Endothelial cell of umbilical vein (primary cell): ENCODE measurements around the gene NUDT3. TPM values are rescaled to one million over a fixed set of nuclear protein-coding genes. Genes with fewer than 3 reads are reported as not detected.
A peak's percentile ranks its signal among the peaks of the same experiment; 100 is the strongest.

ENCODE experiments used
- BruUV-seq: library from RNA; stranded (reverse); fragments of 400-500 nt; replicated peaks from 2 replicates; lab custom pipeline; 2021; lab: Mats Ljungman, UMichigan
- CTCF ChIA-PET: fragments of 300-600, 350-600 bp; sonication (Branson Sonifier 250); formaldehyde crosslinking; loops from one replicate; lab custom pipeline; 2021; ENCODE audit warnings: antibody characterized with exemption, inconsistent platforms; lab: Charles Lee
- POLR2A ChIA-PET: fragments of 300-600, 350-600 bp; sonication (Branson Sonifier 250); formaldehyde crosslinking; loops from one replicate; lab custom pipeline; 2021; ENCODE audit warnings: antibody characterized with exemption, inconsistent platforms; lab: Charles Lee
- DNase-seq: peaks from one replicate; pipeline ENCODE4 v3.0.0-alpha.2; 2011; ENCODE audit warnings: low read depth, low spot score
- FAIRE-seq: peaks from 2 replicates; lab custom pipeline; 2011; peaks lifted over from hg19 to GRCh38; lab: Jason Lieb, UNC
- H2AFZ ChIP-seq: 2 replicates; pipeline ENCODE4 v1.6.0; 2012; ENCODE audit warnings: low read depth, low read length, control low read depth, inconsistent platforms
- H3K27ac ChIP-seq: 2 replicates; pipeline ENCODE4 v1.5.1; 2011; ENCODE audit warnings: low read depth, mild to moderate bottlenecking, control low read depth, low read length, moderate library complexity; ENCODE audit not compliant: insufficient read depth
- H3K27me3 ChIP-seq, 2 experiments: 2 replicates each; pipeline versions ENCODE4 v1.6.0 to v1.6.1; 2011; ENCODE audit warnings: low read length in 2 of 2, mixed read lengths in 1 of 2; ENCODE audit not compliant: control insufficient read depth in 2 of 2, insufficient read depth in 2 of 2
- H3K36me3 ChIP-seq, 2 experiments: 2 replicates in 1 of 2; 3 replicates in 1 of 2; pipeline ENCODE4 v1.5.1; 2011; ENCODE audit warnings: low read length in 2 of 2, mild to moderate bottlenecking in 1 of 2, moderate library complexity in 1 of 2; ENCODE audit not compliant: control insufficient read depth in 2 of 2, insufficient read depth in 2 of 2; ENCODE audit errors: extremely low read depth in 1 of 2
- H3K4me1 ChIP-seq: 3 replicates; pipeline ENCODE4 v1.5.1; 2011; ENCODE audit warnings: mild to moderate bottlenecking, low read length; ENCODE audit not compliant: control insufficient read depth, insufficient read depth; ENCODE audit errors: extremely low read depth
- H3K4me2 ChIP-seq: 2 replicates; pipeline ENCODE4 v1.6.1; 2011; ENCODE audit warnings: low read length, control low read depth, mixed read lengths; ENCODE audit not compliant: insufficient read depth
- H3K4me3 ChIP-seq, 3 experiments: fragments of 200-600 bp in 1 of 3; sonication (generic), shearing (Covaris generic) in 1 of 3; replicated peaks in 1 of 3; 2 replicates each; pipeline ENCODE4 v1.5.1; 2011 to 2016; ENCODE audit warnings: control low read depth in 3 of 3, low read length in 3 of 3, mild to moderate bottlenecking in 2 of 3, inconsistent platforms in 1 of 3, low read depth in 1 of 3, moderate library complexity in 1 of 3; ENCODE audit not compliant: insufficient read depth in 1 of 3
- H3K79me2 ChIP-seq: 2 replicates; pipeline ENCODE4 v1.6.0; 2012; ENCODE audit warnings: low read length, inconsistent platforms; ENCODE audit not compliant: control insufficient read depth, insufficient read depth
- H3K9ac ChIP-seq: replicated peaks from 2 replicates; pipeline ENCODE3; 2011; ENCODE audit warnings: low read length, control low read depth; ENCODE audit not compliant: insufficient read depth; ENCODE audit errors: extremely low read depth
- H3K9me1 ChIP-seq: replicated peaks from 3 replicates; pipeline ENCODE4 v1.6.0; 2011; ENCODE audit warnings: mild to moderate bottlenecking, low read length; ENCODE audit not compliant: control insufficient read depth, insufficient read depth; ENCODE audit errors: extremely low read depth
- H3K9me3 ChIP-seq: replicated peaks from 2 replicates; pipeline ENCODE4 v1.5.1; 2012; ENCODE audit warnings: low read length, inconsistent platforms; ENCODE audit not compliant: control insufficient read depth, insufficient read depth
- H4K20me1 ChIP-seq: replicated peaks from 2 replicates; pipeline ENCODE3; 2011; ENCODE audit warnings: mild to moderate bottlenecking, low read length; ENCODE audit not compliant: control insufficient read depth, insufficient read depth; ENCODE audit errors: extremely low read depth
- EZH2 ChIP-seq: IDR thresholded peaks from 2 replicates; pipeline ENCODE4 v1.6.1; 2012; ENCODE audit warnings: borderline replicate concordance, low read depth, mild to moderate bottlenecking, moderate library complexity, low read length, inconsistent platforms; ENCODE audit not compliant: severe bottlenecking
- FOS ChIP-seq: IDR thresholded peaks from 2 replicates; pipeline ENCODE4 v1.6.1; 2011; ENCODE audit warnings: mild to moderate bottlenecking, low read length, moderate library complexity, borderline replicate concordance; ENCODE audit not compliant: insufficient read depth
- GATA2 ChIP-seq: IDR thresholded peaks from 2 replicates; pipeline ENCODE4 v1.7.0; 2011; ENCODE audit warnings: low read depth, mild to moderate bottlenecking, moderate library complexity, mixed read lengths, low read length; ENCODE audit not compliant: insufficient read length, insufficient read depth
- JUN ChIP-seq: IDR thresholded peaks from 2 replicates; pipeline ENCODE4 v1.6.1; 2011; ENCODE audit warnings: borderline replicate concordance, low read depth; ENCODE audit not compliant: insufficient read length, insufficient read depth
- MYC ChIP-seq: IDR thresholded peaks from one replicate; pipeline ENCODE4 v1.6.1; 2011; ENCODE audit warnings: mild to moderate bottlenecking, low read depth, low read length
- POLR2A ChIP-seq: IDR thresholded peaks from 2 replicates; pipeline ENCODE4 v1.6.1; 2012; ENCODE audit warnings: low read depth, mild to moderate bottlenecking, control low read depth, low read length
- POLR2AphosphoS5 ChIP-seq: IDR thresholded peaks from 2 replicates; pipeline ENCODE4 v1.6.1; 2012; ENCODE audit warnings: low read depth, mild to moderate bottlenecking, control low read depth, low read length, moderate library complexity; ENCODE audit not compliant: insufficient read depth
- dilution Hi-C: fragments of 300-500 bp; cut with MboI; formaldehyde crosslinking; loops from one replicate; pipeline ENCODE4 v1.15.0; 2019; ENCODE audit warnings: low sequenced_read_pairs; ENCODE audit not compliant: extremely low pct_ligation_motif_present
- intact Hi-C: fragments of 100-400 bp; cut with micrococcal nuclease; formaldehyde crosslinking; loops from one replicate; pipeline ENCODE4 v1.10.0; 2022
- polyA plus RNA-seq, 4 experiments: library from polyadenylated mRNA; depleted of rRNA in 3 of 4; stranded (reverse) in 3 of 4; unstranded in 1 of 4; fragments of >200 nt; gene quantifications; 2 replicates each; pipeline versions ENCODE4 v1.2.1 to v1.2.3, GENCODE V29; 2011 to 2012; ENCODE audit warnings: missing spikeins in 1 of 4
- total RNA-seq: library from RNA; stranded (reverse); gene quantifications from 2 replicates; pipeline ENCODE4 v1.2.3, GENCODE V29; 2021
- TF ChIP-seq, protein P1 (sequence below): IDR thresholded peaks from 2 replicates; pipeline ENCODE4 v1.6.1; 2011; ENCODE audit not compliant: insufficient read depth, insufficient read length
- TF ChIP-seq, protein P2 (sequence below), 2 donors: IDR thresholded peaks; 1 replicate in 1 of 2; 2 replicates in 1 of 2; pipeline ENCODE4 v1.5.1; 2011; ENCODE audit warnings: low read length in 2 of 2, mild to moderate bottlenecking in 2 of 2, moderate library complexity in 2 of 2, control low read depth in 1 of 2, inconsistent platforms in 1 of 2, low read depth in 1 of 2; ENCODE audit not compliant: insufficient read depth in 1 of 2; ENCODE audit errors: extremely low read depth in 1 of 2

Gene NUDT3
- total and polyA plus RNA-seq, 2 donors (not counting 3 experiments of a cell fraction or from before 2014, with no cell fraction given) = 11.9 to 30.9 TPM

GRCh38 chr6:34391473-34391785 lies 1.0 kb downstream of the NUDT3 start:
- H4K20me1 ChIP-seq = no peaks in the 10 kb centered on the region
- dilution Hi-C loops = no loop called here
- CTCF ChIA-PET = interaction anchor here (0.9 to 4.5 kb wide), 8 partner anchors 9 to 467 kb away, joined by 3 to 35 read pairs (median 5); partner anchors contain the start of gene SMIM29
- POLR2A ChIA-PET = interaction anchor here (1.2 to 1.7 kb wide), 2 partner anchors 35 to 147 kb away, joined by 3 to 4 read pairs; partner anchors contain the start of gene RPS10
- TF ChIP-seq, protein P1, sequence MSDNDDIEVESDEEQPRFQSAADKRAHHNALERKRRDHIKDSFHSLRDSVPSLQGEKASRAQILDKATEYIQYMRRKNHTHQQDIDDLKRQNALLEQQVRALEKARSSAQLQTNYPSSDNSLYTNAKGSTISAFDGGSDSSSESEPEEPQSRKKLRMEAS = no peak
- TF ChIP-seq MYC (no peak), POLR2A (no peak), EZH2 (no peak), FOS (no peak), GATA2 (no peak), JUN (no peak), POLR2AphosphoS5 (no peak)
- TF ChIP-seq, protein P2, sequence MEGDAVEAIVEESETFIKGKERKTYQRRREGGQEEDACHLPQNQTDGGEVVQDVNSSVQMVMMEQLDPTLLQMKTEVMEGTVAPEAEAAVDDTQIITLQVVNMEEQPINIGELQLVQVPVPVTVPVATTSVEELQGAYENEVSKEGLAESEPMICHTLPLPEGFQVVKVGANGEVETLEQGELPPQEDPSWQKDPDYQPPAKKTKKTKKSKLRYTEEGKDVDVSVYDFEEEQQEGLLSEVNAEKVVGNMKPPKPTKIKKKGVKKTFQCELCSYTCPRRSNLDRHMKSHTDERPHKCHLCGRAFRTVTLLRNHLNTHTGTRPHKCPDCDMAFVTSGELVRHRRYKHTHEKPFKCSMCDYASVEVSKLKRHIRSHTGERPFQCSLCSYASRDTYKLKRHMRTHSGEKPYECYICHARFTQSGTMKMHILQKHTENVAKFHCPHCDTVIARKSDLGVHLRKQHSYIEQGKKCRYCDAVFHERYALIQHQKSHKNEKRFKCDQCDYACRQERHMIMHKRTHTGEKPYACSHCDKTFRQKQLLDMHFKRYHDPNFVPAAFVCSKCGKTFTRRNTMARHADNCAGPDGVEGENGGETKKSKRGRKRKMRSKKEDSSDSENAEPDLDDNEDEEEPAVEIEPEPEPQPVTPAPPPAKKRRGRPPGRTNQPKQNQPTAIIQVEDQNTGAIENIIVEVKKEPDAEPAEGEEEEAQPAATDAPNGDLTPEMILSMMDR (IDR thresholded peaks at IDR 0.05; ENCODE audit: extremely low read depth in 1 of 2, insufficient read depth in 1 of 2, low read depth in 1 of 2, low read length in 2 of 2) = no peak
- DNase-seq = no peak
- H3K9me1 ChIP-seq = no peaks in the 10 kb centered on the region
- H2AFZ ChIP-seq = peak overlapping the region; percentile 55
- H3K4me3 ChIP-seq = peak overlapping the region; percentile 84 to 98 (median 96)
- H3K9me3 ChIP-seq = no peaks in the 10 kb centered on the region
- peaks cover 11% of the 10 kb centered on the region for H3K4me1 ChIP-seq
- H3K9ac ChIP-seq = peak overlapping the region; percentile 79
- no peaks in the 10 kb centered on the region for H3K27me3 ChIP-seq
- H3K79me2 ChIP-seq = peaks cover 56% of the 10 kb centered on the region
- peak overlapping the region; percentile 27 for H3K27ac ChIP-seq
- FAIRE-seq = no peak
- H3K36me3 ChIP-seq = no peaks in the 10 kb centered on the region
- intact Hi-C loops = loop anchor here (1.0 to 5.0 kb wide), 2 partner anchors 21 to 69 kb away; no protein-coding TSS in a partner anchor
- peak overlapping the region; percentile 98 for H3K4me2 ChIP-seq
- no TSS peak for BruUV-seq
